Glomerular visceral epithelial cell (primary cell): ENCODE results near the gene TEAD3.

Experiments used
- DNase-seq: peaks from one replicate; pipeline ENCODE4 v3.0.0-alpha.2; 2016; ENCODE audit errors: extremely low spot score

Gene TEAD3

DNA sequence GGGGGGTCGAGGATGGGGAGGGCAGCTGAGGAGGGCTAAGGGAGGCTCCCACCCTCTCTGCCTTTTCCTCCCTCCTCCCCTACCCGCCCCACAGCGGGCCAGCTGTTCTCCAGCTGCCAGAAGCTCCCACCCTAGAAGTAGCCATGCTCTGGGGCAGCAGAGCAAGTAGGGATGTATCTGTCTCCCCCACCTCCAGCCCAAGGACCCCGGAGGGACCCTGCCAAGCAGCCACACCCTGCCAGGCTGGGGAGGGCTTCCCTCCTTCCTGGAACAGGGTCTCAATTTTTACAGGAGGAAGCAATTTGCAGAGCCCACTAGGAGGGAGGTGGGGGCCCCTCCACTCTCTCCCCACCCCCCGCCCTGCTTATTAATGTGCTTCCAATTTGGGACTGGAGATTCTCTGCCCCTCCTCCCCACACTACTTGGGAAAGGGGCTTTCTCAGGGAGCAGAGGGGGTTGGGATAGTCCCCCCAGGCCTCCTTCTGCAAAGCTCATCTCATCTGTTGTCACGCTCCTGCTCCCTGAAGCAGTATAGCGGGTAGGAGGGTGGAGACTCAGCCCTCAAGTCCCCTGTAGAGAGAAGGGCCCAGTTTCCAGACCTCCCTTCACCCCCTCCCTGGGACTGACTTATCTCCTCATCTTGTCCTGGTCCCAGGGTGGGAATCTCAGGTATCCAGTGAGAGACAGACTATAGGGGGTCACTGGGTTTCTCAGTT is 4.5 kb downstream of the TEAD3 start:
- DNase-seq: no peak

DNA sequence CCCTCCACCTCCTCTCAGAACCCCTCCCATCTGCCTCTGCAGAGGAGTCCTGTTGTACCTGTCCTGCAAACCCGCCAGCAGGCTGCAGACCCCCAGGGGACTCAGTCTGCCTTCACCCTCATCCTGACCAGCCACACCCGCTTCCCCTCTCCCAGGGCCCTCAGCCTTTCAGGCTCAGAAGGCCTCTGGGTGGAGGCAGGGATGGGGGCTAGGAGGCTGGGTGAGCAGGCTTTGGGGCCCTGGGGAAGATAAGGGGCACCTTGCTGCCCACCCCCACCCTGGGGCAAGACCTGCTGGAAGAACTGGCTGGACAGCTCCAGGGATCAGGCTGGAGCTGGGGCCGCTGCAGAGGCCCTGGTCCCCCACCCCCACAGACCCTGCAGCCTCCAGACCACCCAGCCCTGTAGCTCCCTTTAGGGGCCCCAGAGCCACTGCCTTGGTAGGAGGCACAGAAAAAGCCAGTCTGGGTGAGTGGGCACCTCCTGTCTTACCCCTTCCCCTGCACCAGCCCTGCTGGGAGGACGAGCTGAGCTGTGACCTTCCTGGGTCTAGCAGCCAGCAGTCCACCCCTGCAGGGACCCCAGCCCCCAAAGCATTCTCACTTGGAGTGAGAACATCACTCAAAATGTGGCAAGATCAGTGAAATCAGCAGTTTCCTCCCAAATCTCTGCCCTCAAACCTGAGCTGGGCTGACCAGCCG is 5.2 kb downstream of the TEAD3 start:
- DNase-seq: no peak

DNA sequence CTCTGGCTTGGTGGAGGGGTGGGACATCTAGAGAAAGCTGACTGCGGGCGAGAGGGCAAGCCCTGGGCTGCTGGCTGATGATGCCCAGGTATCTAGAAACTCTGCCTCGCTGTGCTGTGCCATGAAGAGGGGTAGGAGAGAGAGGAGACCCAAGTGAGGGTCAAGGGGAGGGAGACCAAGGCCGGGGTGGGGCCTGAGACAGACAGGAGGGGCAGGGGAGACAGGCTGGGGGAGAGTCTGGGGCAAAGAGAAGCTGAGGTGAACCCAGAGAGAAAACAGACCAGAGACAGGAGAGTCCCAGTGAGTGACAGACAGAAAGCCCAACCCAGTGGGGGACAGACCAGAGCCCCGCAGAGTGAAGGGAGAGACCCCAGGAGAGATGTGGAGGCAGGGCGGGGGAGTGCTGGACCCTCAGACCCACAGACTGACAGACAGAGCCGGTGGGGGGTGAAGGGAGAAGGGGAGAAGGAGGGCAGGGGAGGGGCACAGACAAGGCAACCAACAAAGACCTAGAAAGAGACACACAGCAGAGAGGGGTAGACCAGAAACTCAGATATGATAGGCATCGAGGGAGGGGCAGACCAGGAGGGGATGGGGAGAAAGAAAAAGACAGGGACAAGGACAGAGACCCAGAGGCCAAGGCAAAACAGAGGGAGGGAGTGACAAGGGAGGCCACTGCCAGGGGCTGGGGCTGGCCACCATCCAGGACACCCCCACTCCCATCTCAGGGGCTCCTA is 5.9 kb downstream of the TEAD3 start:
- DNase-seq: no peak

DNA sequence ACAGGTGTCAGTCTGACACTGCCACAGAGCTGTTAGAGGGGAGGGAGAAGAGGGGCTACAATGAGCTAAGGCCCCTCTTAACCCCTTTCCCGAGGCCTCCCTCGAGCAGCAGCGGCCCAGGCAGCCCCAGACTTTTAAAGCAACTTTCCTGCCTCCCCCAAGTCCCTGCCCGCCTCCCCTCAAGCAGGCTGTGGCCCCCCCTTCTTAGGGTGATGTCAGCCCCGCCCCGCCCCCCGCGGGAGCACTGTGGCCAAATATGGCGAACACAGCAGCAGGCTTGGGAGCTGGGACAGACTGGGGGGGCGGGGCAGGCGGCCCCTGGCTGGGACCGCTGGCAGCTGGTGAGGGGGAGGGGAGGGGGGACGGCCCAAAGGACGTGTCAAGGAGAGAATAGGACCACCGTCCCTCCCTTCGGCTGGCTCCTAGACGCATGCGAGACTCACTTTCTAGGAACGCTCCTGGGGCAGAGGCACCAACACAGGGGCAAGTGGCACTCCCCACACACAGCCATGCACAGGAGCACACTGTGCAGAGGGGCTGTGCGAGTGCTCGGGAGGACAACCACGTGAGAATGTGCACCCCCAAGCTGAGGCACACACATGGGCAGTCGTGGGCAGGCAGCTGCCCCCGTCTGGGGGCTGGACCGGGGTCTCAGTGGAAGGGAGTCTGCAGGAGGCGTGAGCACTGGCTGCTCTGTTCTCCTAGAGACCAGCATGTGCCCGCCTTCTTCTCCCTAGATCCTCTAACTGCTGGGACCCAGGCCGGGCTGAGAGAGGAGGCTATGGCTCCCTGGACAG is 6.7 kb downstream of the TEAD3 start:
- no peak for DNase-seq

DNA sequence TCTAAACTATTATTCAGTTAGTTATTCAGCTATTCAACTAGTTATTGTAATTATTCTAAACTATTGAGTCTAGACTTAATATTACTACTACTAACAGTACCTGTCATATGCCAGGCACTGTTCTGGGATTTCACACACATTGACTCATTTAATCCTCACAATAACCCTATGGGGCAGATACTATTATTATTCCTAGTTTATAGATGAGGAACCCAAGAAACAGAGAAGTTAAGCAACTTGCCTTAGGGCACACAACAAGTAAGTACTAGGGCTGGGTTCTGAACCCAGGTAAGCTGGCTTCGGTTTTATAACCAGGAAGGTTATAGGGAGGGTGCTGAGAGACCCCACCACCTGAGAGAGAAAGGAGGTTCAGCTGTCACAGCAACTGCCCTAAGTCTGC is 7.8 kb downstream of the TEAD3 start:
- DNase-seq: no peak

DNA sequence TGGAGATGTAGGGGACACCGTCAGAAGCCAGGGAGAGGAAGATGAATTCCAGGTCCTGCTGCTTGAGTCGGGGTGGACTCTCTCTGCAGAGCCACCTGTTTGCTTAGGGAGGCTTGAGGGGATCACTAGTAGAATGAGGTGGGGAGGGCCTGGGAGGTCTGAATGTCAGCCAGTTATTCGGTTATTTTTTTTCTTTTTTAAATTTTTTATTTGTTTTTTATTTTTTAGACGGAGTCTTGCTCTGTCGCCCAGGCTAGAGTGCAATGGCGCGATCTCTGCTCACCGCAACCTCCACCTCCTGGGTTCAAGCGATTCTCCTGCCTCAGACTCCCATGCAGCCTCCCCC is 8.4 kb downstream of the TEAD3 start:
- DNase-seq: no peak

DNA sequence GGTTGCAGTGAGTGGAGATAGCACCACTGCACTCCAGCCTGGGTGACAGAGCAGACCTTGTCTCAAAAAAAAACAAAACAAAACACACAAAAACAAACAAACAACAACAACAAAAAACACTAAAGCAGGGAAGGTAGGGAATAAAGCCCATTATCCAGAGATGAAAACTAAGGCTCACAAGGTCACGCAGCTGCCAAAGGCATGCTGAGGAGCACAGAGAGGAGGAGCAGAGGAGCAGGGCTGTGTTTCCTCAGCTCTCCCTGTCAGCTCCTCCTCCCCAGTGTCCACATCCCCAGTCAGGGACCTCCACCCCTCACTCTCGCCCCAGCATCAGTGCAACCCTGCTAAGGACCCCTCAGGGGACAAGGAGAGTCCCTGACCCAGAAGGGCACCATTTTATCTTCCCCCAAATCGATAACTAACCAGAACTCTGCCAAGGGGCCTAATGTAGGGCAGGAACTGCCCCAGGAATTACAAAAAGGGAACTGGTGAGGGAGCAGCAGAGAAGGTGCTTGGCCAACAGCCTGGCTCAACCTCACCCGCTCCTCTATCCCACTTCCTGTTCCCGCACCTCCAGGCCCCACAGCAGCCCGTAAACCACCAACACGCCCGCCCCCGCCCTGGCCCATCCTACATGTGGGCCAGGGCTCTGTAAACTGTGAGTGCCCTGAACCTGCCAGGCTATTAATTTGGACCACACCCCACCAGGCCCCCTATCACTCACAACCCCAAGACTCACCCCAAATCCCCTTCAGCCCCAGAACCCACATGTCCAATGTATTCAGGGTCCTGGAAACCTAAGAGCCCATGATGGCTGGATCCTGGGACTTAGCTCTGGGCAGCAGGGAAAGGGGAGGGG is 9.0 kb downstream of the TEAD3 start:
- peak; percentile 54 for DNase-seq

DNA sequence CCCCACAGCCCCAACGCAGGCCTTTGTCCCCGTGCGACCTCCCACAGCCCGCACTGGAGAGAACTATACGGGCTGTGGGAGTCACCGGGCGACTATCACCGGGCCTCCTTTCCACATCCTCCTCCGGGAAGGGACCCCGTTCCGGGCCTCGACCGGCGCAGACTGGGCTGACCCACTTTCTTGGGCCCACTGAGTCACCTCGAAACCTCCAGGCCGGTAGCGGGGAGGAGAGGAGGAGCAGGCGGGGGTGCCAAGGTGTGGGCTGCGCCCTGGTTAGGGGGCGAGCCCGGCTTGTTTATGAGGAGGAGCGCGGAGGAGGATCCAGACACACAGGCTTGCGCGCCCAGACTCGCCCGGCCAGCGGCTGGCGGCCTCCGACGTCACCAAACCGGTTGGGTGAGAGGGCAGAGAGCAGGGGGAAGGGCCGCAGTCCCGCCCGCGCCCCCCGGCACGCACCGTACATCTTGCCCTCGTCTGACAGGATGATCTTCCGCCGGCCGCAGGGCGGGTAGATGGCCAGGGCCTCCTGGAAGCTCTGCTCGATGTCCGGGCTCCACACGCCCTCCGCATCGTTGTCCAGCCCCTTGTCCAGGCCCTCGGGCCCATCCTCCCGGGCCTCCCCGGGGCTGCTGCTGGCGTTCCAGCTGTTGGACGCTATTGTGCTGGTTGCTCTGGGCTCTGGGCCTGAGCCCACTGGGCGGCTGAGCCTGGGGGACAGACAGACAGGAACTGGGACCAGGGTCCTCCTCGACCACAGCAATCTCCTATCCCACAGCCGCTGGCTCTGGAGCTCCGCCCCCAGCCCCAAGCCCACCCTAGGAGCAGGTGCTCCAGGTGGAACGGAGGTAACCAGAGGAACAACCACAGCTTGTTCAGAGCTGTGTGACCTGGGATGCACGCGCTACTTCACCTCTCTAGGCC is 10.6 kb downstream of the TEAD3 start:
- DNase-seq: no peak

DNA sequence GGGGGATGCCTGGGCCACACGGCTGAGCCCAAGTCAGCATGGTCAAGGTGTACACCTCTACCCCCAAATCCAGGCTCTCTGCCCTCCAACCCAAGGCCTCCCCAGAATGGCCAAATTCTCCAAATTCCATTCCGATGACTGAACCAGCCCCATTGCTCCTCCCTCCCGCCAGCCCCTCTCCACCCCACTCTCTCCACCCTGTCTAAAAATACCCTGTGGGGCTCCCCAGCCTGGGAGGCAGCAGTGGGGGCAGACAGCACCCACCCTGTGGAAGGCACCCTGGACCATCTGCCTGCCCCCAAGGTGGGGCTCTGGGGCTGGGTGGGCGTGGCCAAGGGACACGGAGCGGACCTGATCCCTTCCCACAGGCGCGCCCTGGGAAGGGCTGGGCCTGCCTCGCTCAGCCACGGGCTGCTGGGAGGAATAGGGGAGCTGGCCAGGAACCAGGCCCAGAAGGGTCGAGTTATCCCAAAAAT is 11.4 kb downstream of the TEAD3 start:
- DNase-seq: peak; percentile 69

DNA sequence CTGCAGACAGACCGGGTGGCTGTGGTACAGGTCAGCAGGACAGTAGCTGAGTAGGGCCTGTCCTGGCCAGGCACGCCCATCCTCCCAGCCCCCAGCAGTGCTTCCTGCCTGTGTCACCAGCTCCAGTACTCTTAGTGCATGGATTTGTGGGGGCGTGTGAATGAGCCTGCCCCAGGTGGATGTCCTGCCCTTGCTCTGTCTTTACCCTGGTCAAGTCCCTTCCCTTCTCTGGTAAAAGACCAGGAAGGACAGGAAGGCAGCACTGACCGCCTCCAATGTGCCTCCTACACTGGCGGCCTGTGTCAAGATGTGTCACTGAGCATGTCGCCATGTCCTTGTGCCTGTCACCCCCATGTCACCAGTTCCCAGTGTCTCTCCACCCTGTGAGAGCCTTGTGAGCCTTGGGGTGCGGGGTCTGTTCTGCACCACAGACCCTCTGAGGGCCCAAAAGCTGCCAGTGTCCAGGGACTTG is 11.9 kb downstream of the TEAD3 start:
- DNase-seq: peak; percentile 58

DNA sequence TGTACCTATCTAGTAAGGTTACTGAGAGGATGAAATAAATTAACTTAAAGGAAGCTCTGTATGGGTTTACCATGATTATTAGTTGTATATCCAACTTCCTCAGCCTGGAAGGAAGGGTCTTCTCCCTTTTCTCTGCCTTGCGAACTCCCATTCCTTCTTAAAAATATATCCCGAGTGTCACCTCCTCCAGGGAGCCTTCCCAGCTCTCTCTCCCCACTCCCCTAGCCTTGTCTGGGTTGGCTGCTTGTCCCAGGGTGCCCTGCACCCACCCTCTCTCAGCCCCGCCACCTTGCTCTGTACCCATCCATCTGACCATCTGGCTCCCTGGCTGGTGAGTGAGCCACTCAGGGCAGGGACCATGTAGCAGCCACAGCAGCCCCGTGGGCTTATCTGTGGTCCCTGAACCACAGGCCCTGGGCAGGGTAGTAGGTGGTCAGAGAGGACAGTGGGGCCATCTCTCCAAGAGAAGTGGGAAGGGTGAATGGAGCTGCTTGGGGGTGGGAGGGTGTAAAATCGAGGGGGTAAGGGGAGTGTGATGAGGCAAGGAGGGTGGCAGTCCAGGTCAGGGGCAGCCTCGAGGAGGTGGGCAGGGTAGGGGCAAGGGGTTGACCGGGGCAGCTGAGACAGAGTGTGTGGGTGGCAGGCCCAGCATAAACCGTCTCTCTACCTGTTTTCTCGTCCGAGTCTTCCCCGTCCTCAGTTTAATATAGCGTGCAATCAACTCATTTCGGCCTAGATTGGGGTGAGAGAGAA is 12.8 kb downstream of the TEAD3 start:
- DNase-seq: no peak

DNA sequence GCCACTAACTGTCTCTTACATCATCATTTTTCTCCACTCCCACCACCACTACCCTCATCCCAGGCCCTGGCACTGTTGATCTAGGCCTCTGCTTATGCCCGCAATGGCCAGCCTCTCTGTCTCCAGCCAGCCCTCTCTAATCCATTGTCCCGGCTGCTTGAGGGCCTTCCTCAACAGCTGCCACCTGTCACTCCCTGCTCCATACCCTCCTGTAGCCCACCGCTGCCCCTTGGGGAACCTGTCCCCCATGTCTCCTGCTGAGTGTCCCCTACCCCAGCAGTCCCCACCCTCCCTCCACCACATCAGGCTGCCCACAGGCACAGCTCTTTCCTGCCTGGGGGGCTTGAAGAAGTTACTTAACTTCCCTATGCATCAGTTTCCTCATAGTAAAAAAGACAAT is 13.4 kb downstream of the TEAD3 start:
- no peak for DNase-seq

DNA sequence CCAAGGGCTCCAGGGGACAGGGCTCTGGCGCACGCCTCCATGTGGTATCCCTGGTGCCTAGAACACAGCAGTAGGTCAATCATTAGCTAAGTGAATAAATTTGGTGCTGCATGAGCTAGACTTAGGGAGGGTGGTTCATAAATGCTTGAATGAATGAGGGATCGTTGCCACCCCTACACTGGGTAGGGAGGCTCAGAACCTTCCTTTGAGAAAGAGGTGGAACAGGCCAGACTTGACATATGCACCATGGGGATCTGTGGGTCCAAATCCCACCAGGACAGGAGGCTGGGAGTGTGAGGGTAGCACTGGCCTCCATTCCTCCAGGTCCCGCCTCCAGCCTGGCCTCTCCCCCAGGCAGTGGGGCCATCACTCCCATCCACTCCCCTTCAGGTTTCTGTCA is 13.8 kb downstream of the TEAD3 start:
- no peak for DNase-seq

DNA sequence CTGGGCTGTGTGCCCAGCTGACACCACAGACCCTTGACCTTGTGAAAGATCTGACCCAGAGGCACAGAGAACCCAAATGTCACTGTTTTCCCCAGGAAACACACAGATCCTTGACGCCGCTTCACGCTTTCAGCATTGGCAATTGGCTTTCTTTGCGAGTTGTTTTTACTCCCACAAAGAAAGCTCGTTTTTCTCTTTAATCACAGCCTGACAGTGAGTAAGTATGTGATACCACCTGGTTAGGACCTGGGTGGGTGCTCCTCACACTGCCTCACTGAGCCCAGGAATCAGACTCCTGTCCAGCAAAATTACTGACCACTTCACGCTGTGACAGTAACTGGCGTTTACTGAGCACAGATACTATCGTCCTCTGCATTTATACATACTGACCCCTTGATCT is 15.7 kb downstream of the TEAD3 start:
- no peak for DNase-seq

DNA sequence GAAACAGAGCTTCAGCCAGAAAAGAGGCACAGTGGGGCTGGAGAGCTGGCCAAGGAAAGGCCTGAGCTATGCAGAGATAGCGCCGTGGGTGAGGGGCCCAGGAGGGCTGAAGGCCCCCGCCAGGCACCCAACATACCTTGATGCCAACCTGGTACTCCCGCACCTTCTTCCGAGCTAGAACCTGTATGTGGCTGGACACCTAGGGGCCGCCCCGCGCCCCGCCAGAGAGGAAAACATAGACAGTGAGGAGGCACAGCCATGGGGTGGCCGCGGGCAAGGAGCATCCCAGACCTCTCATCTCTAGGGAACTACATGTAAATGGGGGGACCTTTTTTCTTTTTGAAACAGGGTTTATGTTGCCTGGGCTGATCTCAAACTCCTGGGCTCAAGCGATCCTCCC is 16.7 kb downstream of the TEAD3 start:
- DNase-seq: no peak

DNA sequence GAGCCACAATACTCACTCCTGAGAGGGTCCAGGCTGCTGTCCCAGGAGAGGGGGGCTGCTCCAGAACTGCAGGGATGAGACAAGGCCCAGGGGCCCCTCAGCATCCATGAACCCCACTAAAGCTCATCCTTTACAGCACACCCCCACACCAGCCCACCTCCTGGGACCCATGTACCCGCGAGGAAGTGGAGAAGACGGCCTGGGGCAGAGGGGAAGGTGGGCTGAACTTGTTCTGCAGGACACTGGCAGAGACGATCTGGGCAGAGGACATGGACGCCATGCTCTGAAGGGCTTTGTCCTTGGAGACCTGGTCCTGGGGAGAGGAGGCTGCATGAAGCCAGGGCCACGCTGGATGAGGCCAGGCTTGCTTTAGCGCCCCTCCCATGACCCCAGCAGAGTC is 18.6 kb downstream of the TEAD3 start:
- DNase-seq: no peak

DNA sequence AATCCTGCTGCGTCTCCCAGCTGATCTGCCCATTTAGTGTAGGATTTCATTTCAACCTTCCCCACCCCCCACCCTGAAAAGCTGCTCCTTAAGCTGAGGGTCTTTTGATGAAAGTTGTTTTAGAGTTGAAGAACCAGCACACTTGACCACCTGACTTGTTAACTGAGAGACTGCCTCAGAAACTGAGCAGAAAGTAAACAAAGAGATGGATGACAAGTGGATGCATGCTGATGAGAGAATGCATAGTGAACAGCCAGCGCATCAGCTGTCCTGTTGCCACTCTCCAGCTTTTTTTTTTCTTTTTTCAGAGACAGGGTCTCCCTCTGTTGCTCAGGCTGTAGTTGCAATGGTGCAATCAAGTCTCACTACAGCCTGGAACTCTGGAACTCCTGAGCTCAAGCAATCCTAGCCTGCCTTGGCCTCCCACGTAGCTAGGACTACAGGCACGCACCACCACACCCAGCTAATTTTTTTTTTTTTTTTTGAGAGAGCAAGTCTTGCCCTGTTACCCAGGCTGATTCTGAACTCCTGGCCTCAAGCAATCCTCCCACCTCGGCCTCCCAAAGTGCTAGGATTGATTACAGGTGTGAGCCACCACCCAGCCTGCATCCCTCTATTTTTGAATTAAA is 19.2 kb downstream of the TEAD3 start:
- DNase-seq: no peak

DNA sequence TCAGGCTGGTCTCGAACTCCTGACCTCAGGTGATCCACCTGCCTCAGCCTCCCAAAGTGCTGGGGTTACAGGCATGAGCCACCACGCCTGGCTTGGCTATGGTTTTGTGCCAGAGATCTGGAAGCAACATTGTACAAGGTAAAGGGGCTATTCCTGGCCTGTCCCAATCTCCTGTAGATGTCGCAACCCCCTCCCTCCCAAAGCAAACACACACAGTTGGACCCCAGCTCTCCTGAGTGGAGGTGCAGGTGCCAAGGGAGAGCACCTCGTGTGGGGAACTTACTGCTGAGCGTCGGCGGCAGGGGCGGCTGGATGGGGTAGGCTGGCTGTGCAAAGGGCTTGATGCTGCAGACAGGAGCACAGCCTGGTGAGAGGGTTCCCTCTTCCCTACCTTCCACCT is 19.9 kb downstream of the TEAD3 start:
- DNase-seq: no peak

DNA sequence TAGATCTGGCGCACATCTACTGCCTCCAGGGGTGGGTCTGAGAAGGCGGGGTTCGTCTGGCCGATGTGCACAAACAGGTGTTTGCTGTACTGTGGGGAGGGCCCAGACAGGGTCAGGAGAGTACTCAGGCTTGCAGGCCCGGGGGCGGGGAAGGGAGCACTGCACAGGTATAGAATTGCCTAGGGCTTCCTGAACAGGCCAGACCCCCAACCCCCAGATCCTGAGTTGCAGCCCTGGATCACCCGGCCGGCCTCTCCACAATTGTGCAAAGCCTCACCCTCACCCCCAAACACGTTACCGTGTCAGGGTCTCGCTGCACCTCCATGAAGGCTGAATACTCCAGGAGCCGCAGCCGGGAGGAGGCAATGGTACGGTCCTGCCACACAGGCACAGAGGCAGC is 20.9 kb downstream of the TEAD3 start:
- DNase-seq: no peak
